HG02970 (cell line): ENCODE results near the gene OSBPL6.
"Not testable (repeated sequence)": the region's sequence is repeated elsewhere in the genome, so short reads cannot be mapped to it uniquely, and the experiment has no call there.

Experiments
- ATAC-seq: cut with Tn5 transposase; IDR thresholded peaks from one replicate; pipeline ENCODE4 v1.9.1; 2021; ENCODE audit warnings: mild to moderate bottlenecking, moderate library complexity, moderate number of reproducible peaks; ENCODE audit not compliant: unreplicated experiment, low FRiP score

OSBPL6 gene

GRCh38 chr2:178193823-178194599 lies at the start of gene OSBPL6:
TSS of gene OSBPL6 (plus strand) at chr2:178194512. CDS start at chr2:178306185, 111,673 bp downstream.
- peak; percentile 94 for ATAC-seq

GRCh38 chr2:178152033-178152432 lies 42.3 kb upstream of the OSBPL6 start:
- ATAC-seq, result no peak

- no peak for ATAC-seq
These were observed 41.8 kb upstream of the OSBPL6 start for GRCh38 chr2:178152542-178152941.

- no peak for ATAC-seq
These were observed 41.3 kb upstream of the OSBPL6 start for GRCh38 chr2:178152977-178153376.

GRCh38 chr2:178153878-178154277 lies 40.4 kb upstream of the OSBPL6 start:
- not testable (repeated sequence) for ATAC-seq

GRCh38 chr2:178155524-178155923 lies 38.8 kb upstream of the OSBPL6 start:
- ATAC-seq, result no peak

GRCh38 chr2:178157574-178157973 lies 36.7 kb upstream of the OSBPL6 start:
- no peak for ATAC-seq

GRCh38 chr2:178159966-178160365 lies 34.3 kb upstream of the OSBPL6 start:
- no peak for ATAC-seq

- ATAC-seq, result no peak
These were observed 33.7 kb upstream of the OSBPL6 start for GRCh38 chr2:178160601-178161000.

- ATAC-seq, result no peak
These were observed 30.9 kb upstream of the OSBPL6 start for GRCh38 chr2:178163395-178163794.

- ATAC-seq, result no peak
These were observed 30.4 kb upstream of the OSBPL6 start for GRCh38 chr2:178163911-178164310.

GRCh38 chr2:178173657-178174056 lies 20.7 kb upstream of the OSBPL6 start:
- ATAC-seq, result no peak

GRCh38 chr2:178177066-178177679 lies 17.1 kb upstream of the OSBPL6 start:
- no peak for ATAC-seq

GRCh38 chr2:178180648-178181047 lies 13.7 kb upstream of the OSBPL6 start:
- not testable (repeated sequence) for ATAC-seq

GRCh38 chr2:178187861-178188260 lies 6.5 kb upstream of the OSBPL6 start:
- ATAC-seq, result no peak

GRCh38 chr2:178188466-178188865 lies 5.8 kb upstream of the OSBPL6 start:
- ATAC-seq, result no peak

- ATAC-seq, result no peak
These were observed 3.3 kb upstream of the OSBPL6 start for GRCh38 chr2:178191004-178191508.

GRCh38 chr2:178191511-178191910 lies 2.8 kb upstream of the OSBPL6 start:
- no peak for ATAC-seq

GRCh38 chr2:178193496-178193822 lies 853 bp upstream of the OSBPL6 start:
- ATAC-seq, result no peak

- ATAC-seq, result peak; percentile 1
These were observed 483 bp downstream of the OSBPL6 start for GRCh38 chr2:178194600-178195389.
